CD4-positive, alpha-beta T cell (primary cell): ENCODE results near the gene DES. TPM values are rescaled to one million over a fixed set of nuclear protein-coding genes. Genes with fewer than 3 reads are reported as not detected.

Experiments
- ATAC-seq: fragments of 200-7000 bp; cut with Tn5 transposase; one replicate; pipeline ENCODE4 v1.10.0; 2022; ENCODE audit warnings: mild to moderate bottlenecking; ENCODE audit not compliant: poor library complexity
- CTCF ChIA-PET: fragments of 350-600 bp; sonication (Branson Sonifier 250); formaldehyde crosslinking; loops from one replicate; lab custom pipeline; 2021; ENCODE audit warnings: antibody characterized with exemption, inconsistent platforms; lab: Charles Lee
- POLR2A ChIA-PET: fragments of 350-600 bp; sonication (Branson Sonifier 250); formaldehyde crosslinking; loops from one replicate; lab custom pipeline; 2021; ENCODE audit warnings: antibody characterized with exemption, inconsistent platforms; lab: Charles Lee
- DNase-seq, 14 experiments: peaks; one replicate each; pipeline ENCODE4 v3.0.0-alpha.2; 2013 to 2020; ENCODE audit warnings: mixed read lengths in 2 of 14
- H3K27ac ChIP-seq, 2 donors: one replicate each; pipeline versions ENCODE4 v1.5.1 to v1.7.0; 2013; ENCODE audit warnings: low read length in 2 of 2, low read depth in 1 of 2, mild to moderate bottlenecking in 1 of 2
- H3K27me3 ChIP-seq, 2 experiments: 1 replicate in 1 of 2; 2 replicates in 1 of 2; pipeline versions ENCODE4 v1.6.1 to v1.7.0; 2013; ENCODE audit warnings: low read length in 2 of 2, control low read depth in 1 of 2, mild to moderate bottlenecking in 1 of 2, moderate library complexity in 1 of 2; ENCODE audit not compliant: insufficient read depth in 2 of 2, control insufficient read depth in 1 of 2
- H3K36me3 ChIP-seq: one replicate; pipeline ENCODE4 v1.6.1; 2013; ENCODE audit warnings: low read length, control low read depth; ENCODE audit not compliant: insufficient read depth
- H3K4me1 ChIP-seq: one replicate; pipeline ENCODE4 v1.6.1; 2013; ENCODE audit warnings: low read length, control low read depth; ENCODE audit not compliant: insufficient read depth
- H3K4me3 ChIP-seq: one replicate; pipeline ENCODE4 v1.5.1; 2013; ENCODE audit warnings: mild to moderate bottlenecking, low read length, moderate library complexity
- H3K9me3 ChIP-seq, 2 experiments: 1 replicate in 1 of 2; 2 replicates in 1 of 2; pipeline versions ENCODE4 v1.6.1 to v1.7.0; 2013; ENCODE audit warnings: low read length in 2 of 2, mild to moderate bottlenecking in 2 of 2, control low read depth in 1 of 2, moderate library complexity in 1 of 2; ENCODE audit not compliant: control insufficient read depth in 1 of 2, insufficient read depth in 1 of 2
- H3K27ac Mint-ChIP-seq: one replicate; pipeline ENCODE4 v1.8.0; 2020; ENCODE audit warnings: mixed read lengths
- H3K27me3 Mint-ChIP-seq: one replicate; pipeline ENCODE4 v1.8.0; 2021; ENCODE audit warnings: mixed read lengths
- H3K36me3 Mint-ChIP-seq: one replicate; pipeline ENCODE4 v1.8.0; 2021; ENCODE audit warnings: low read depth, mixed read lengths
- H3K4me1 Mint-ChIP-seq: one replicate; pipeline ENCODE4 v1.8.0; 2021; ENCODE audit warnings: low read depth, mixed read lengths
- H3K4me3 Mint-ChIP-seq: one replicate; pipeline ENCODE4 v1.8.0; 2020; ENCODE audit warnings: mild to moderate bottlenecking, mixed read lengths
- H3K9me3 Mint-ChIP-seq: one replicate; pipeline ENCODE4 v1.8.0; 2020; ENCODE audit warnings: mixed read lengths
- intact Hi-C, 2 experiments: fragments of 100-400 bp; cut with DNase I in 1 of 2; cut with micrococcal nuclease in 1 of 2; formaldehyde crosslinking; loops; one replicate each; pipeline versions ENCODE4 v1.15.1 to v1.9.0; 2023 to 2025; cut with DNase I, micrococcal nuclease
- total RNA-seq, 174 experiments: library from RNA in 2 of 174; stranded (reverse) in 2 of 174; gene quantifications; one replicate each; pipeline ENCODE4 v1.2.3 and lab custom pipeline; 2021 to 2026
- TF ChIP-seq, protein P1 (sequence below): fragments of 200-600 bp; IDR thresholded peaks from one replicate; pipeline ENCODE4 v1.8.0; 2022; ENCODE audit warnings: antibody characterized with exemption, mild to moderate bottlenecking

The DES gene
- total RNA-seq, 2 experiments from 2014 or later, result not detected

DNA sequence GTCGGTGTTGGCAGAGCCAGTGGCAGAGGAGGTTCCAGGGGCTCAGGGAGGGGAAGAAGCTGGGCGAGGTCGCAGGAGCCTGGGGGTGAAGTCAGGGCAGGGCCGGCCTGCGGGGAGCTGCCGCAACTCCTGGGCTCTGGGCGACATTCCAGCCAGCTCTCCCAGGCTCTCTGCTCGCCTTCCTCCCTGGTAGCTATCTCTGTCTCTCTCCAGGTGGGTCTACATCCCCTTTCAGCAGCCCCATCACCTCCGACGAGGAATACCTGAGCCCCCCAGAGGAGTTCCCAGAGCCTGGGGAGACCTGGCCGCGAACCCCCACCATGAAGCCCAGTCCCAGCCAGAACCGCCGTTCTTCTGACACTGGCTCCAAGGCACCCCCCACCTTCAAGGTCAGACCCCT is 43.5 kb downstream of the DES start:
- no peaks in the 10 kb centered on the region for H3K27me3 ChIP-seq
- Mint-ChIP-seq H3K4me1 (peaks cover 6% of the 10 kb centered on the region), H3K4me3 (no peak overlapping the region), H3K27ac (no peak overlapping the region), H3K27me3 (no peaks in the 10 kb centered on the region), H3K36me3 (no peaks in the 10 kb centered on the region), H3K9me3 (no peaks in the 10 kb centered on the region)
- no peak overlapping the region for H3K27ac ChIP-seq
- TF ChIP-seq, protein P1, sequence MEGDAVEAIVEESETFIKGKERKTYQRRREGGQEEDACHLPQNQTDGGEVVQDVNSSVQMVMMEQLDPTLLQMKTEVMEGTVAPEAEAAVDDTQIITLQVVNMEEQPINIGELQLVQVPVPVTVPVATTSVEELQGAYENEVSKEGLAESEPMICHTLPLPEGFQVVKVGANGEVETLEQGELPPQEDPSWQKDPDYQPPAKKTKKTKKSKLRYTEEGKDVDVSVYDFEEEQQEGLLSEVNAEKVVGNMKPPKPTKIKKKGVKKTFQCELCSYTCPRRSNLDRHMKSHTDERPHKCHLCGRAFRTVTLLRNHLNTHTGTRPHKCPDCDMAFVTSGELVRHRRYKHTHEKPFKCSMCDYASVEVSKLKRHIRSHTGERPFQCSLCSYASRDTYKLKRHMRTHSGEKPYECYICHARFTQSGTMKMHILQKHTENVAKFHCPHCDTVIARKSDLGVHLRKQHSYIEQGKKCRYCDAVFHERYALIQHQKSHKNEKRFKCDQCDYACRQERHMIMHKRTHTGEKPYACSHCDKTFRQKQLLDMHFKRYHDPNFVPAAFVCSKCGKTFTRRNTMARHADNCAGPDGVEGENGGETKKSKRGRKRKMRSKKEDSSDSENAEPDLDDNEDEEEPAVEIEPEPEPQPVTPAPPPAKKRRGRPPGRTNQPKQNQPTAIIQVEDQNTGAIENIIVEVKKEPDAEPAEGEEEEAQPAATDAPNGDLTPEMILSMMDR, result no peak
- POLR2A ChIA-PET, result no interaction called here
- no peaks in the 10 kb centered on the region for H3K36me3 ChIP-seq
- H3K9me3 ChIP-seq, result no peaks in the 10 kb centered on the region
- CTCF ChIA-PET, result interaction anchor here (1.5 kb wide), 1 partner anchor 68 kb away, joined by 5 read pairs; no protein-coding TSS in a partner anchor
- DNase-seq, result no peak
- intact Hi-C loops, result no loop called here
- H3K4me3 ChIP-seq, result no peak overlapping the region
- H3K4me1 ChIP-seq, result peaks cover 8% of the 10 kb centered on the region
- no peak for ATAC-seq

GRCh38 chr2:219462349-219462748 is 44.2 kb downstream of the DES start:
- no peak for DNase-seq
- intact Hi-C loops, result no loop called here

DNA sequence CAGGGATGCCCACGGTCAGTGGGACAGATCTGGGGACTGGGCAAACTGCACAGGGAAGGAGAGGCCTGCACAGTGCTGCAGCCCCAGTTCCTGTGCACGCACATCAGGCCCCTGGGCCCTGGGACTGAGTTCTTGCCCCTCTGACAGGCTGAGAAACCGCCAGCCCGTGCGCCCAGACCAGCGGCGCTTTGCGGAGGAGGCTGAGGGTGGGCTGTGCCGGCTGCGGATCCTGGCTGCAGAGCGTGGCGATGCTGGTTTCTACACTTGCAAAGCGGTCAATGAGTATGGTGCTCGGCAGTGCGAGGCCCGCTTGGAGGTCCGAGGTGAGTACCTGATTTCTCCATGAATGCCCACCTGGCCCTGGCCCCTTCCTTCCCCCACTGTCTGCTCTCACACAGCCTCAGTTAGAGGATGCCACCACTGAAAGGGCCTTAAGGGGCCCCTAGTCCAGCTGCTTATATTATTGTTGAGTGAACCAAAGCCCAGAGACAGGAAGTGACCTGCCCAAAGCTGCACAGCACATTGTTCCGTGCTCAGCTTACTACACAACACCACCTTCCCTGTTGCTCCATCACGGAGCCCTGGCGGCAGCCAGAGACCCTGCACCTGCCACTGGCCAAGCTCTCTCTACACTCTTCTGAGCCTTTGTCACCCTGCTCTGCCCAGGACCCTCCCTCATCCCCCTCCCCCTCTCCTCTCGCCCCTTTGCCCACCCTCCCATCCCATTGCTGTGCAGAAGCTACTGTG is 46.3 kb downstream of the DES start:
- H3K4me3 ChIP-seq, result no peak overlapping the region
- Mint-ChIP-seq H3K9me3 (no peaks in the 10 kb centered on the region), H3K4me1 (no peaks in the 10 kb centered on the region), H3K27ac (no peak overlapping the region), H3K36me3 (no peaks in the 10 kb centered on the region), H3K27me3 (no peaks in the 10 kb centered on the region), H3K4me3 (no peak overlapping the region)
- no peaks in the 10 kb centered on the region for H3K27me3 ChIP-seq
- intact Hi-C loops, result no loop called here
- DNase-seq (no peak), ATAC-seq (no peak)
- POLR2A ChIA-PET, result no interaction called here
- no peak overlapping the region for H3K27ac ChIP-seq
- TF ChIP-seq, protein P1, result no peak
- H3K4me1 ChIP-seq, result peaks cover 3% of the 10 kb centered on the region
- H3K9me3 ChIP-seq, result no peaks in the 10 kb centered on the region
- CTCF ChIA-PET, result interaction anchor here (1.7 kb wide), 1 partner anchor 65 kb away, joined by 6 read pairs; no protein-coding TSS in a partner anchor
- H3K36me3 ChIP-seq, result no peaks in the 10 kb centered on the region

More at GRCh38 chr2:219462349-219462748, 44.2 kb downstream of the DES start:
- no peaks in the 10 kb centered on the region for H3K27me3 Mint-ChIP-seq
- CTCF ChIA-PET, result no interaction called here
- H3K27ac ChIP-seq, result no peak overlapping the region
- peaks cover 6% of the 10 kb centered on the region for H3K4me1 Mint-ChIP-seq
- no peaks in the 10 kb centered on the region for H3K36me3 ChIP-seq
- H3K9me3 Mint-ChIP-seq, result no peaks in the 10 kb centered on the region
- H3K4me3 ChIP-seq, result no peak overlapping the region
- peaks cover 8% of the 10 kb centered on the region for H3K4me1 ChIP-seq
- no peak overlapping the region for H3K4me3 Mint-ChIP-seq
- POLR2A ChIA-PET, result no interaction called here
- H3K36me3 Mint-ChIP-seq, result no peaks in the 10 kb centered on the region
- H3K9me3 ChIP-seq, result no peaks in the 10 kb centered on the region
- no peak for ATAC-seq
- H3K27ac Mint-ChIP-seq, result no peak overlapping the region
- TF ChIP-seq, protein P1, result no peak
- no peaks in the 10 kb centered on the region for H3K27me3 ChIP-seq
